GM18507 (cell line): ENCODE measurements around the gene COPS8.

ENCODE experiments used
- DNase-seq: peaks from one replicate; pipeline ENCODE4 v3.0.0; 2011; ENCODE audit warnings: low read depth; ENCODE audit not compliant: insufficient read length; ENCODE audit errors: extremely low spot score
- FAIRE-seq: peaks from 2 replicates; lab custom pipeline; 2011; peaks lifted over from hg19 to GRCh38; lab: Jason Lieb, UNC

COPS8 gene

DNA sequence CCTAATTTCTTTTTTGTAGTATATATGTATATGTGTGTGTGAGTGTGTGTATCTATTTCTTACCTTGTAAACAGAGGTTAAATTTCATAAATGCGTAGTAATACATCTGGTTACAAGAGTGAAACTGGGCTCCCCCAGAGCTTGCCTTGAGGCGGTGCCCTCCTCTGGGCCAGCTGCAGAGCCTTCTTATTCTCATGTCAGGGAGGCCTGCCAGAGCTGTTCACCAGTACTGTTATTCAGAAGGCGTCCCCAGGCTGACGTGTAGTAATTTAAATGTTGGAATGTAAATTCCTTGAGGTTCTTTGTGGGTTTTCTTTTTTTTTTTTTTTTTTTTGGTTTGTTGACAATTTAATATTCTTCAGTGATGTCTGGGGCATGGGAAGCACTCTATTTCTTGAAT lies 11.2 kb downstream of the COPS8 start:
- no peak for FAIRE-seq
- no peak for DNase-seq

DNA sequence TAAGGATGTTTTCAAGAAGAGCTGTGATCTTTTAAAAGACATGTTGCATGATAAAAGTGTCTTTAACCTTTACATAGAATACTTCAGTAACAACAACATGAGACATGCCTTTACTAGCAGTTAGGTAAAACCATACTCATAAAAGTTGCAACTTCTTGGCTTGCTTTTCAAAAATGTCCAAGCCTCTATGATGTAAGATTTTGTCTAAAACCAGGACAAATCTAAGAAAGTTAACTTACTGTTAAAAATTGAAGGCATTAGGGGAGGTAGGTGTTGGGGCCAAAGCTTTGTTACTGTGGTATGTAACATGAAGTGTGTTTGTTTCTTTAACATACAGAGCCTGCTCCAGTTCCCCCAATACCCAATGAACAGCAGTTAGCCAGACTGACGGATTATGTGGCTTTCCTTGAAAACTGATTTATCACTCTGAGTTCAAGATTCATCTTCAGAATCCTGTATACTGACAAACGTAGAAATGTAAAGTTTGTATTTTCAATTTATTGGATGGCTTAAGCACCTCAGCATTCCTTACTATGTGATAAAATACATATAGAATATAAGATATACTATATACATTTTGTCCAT lies 11.7 kb downstream of the COPS8 start:
- DNase-seq (no peak), FAIRE-seq (no peak)

DNA sequence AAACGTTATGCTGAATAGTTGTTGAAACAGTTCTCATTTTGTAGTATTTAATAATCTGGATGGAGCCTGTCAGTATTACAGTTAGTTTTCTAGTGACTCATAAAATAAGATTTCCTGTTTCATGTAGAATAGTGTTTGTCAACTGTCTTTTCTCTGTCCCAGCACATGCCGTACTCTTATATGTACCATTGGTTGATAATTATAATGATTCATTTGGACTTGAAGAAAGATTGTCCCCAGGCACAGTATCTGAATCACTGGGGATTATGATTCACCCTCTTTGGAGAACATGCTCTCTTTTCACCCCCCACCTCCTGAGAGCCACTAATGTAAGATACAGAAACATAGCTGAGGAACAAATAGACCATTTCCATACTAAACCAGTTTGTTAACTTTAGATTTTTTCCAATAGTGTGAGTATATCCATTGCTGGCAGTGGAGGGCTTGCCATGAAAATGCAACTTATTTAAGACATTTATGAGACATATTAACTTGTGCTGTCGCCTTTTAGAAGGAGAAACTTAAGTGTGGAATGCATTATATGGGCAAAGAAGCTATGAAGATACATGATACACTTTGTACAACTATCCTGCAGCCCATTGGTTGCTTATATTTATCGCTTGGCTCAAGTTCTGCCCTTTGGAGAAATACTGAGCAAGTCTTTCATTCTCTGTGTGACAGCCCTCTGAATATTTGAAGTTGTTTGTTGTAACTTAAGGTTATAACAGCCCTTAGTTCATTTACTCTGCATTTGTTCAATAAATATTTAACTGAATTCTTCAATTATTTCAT lies 12.4 kb downstream of the COPS8 start:
- FAIRE-seq (no peak), DNase-seq (no peak)

DNA sequence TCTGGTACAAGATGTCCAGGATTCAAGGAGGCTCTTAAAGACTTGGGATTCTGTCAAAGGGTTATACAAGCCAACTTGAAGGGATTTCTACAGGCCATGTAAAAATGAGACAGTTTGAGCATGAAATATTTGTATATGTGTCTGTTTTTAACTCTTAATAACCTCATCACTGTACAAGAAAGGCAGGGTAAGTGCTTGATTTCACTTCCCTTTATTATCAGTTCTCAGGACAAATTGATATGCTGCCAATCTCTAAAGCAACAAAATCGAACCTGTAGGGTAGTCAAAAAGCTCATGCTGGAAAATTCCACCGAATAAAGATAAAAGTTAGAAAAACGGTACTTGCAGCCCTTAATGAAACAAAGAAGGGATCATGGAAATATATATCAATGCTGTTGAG lies 14.1 kb downstream of the COPS8 start:
- FAIRE-seq: no peak
- DNase-seq: no peak

DNA sequence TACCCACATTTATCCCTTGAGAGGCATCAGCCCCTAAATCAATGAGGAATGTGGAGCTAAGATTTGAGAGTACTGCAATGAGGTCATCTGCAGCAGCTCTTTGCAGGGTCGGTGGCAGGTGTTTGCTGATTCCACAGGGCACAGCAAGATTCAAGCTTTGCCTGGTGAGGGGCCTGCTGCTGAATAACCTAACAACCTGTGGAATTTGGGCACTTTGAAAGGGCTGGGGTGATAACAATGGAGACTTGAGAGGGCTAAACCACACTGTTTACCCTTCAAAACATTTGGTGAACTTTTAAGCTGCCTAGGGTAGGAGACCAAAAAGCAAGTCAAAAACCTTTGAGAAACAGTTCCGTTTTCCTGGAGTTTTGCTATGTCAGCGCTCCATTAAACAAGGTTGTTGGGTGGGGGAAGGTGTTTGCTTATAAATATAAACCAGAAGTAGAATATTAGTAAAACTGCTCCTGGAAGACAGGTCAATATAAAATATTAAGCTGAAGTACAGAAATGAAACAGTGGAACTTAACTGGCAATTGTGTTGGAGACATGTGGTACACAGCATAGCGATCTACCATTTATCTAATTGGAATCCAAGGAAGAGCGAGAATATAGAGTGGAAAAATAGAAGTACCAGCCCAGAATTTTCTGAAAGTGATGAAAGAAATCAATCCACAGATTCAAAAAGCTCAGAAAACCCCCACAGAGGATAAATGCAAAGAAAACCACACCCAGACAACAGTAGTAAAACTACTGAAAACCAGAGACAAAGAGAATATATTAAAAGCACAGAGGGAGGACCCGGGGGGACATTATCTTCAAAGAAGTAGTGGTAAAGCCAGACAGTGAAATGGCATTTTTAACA lies 15.7 kb downstream of the COPS8 start:
- no peak for FAIRE-seq
- no peak for DNase-seq

DNA sequence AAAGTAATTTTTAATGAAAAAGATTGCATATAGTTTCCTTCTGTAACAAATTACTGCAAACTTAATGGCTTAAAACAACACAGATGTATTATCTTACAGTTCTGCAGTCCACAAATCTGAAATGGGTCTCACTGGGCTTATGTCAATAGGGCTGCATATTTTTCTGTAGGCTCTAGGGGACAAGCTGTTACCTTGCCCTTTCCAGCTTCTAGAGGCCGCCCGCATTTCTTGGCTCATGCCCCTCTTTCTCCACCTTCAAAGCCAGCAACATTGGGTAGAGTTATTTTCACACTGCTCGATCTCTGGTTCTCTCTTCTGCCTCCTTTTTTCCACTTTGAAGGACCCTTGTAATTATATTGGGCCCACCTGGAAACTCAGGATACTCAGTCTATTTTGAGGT lies 16.7 kb downstream of the COPS8 start:
- FAIRE-seq: no peak
- no peak for DNase-seq

DNA sequence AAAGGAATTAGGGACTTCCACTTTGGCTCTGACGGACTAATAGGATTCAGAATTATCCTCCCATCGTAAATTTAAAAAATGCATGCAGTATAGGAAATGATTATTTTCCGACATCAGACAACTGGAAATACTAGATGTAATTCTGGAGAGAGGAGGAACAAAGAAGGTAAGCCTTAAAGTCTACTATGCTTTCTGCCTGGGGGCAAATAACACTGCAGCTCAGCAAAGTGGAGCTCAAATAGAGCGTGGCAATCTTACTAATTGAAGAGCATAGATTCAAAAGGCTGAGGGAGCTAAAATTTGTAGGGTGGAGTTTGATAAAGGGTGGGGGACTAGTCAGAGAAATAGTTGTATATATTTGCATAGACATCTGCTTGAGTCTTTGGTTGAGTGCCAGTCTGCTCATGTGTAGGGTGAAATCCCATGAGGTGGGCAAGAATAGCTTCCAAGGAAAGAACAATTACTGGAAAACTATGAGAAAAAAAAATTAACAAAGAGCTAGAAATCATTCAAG lies 23.8 kb downstream of the COPS8 start:
- no peak for FAIRE-seq

DNA sequence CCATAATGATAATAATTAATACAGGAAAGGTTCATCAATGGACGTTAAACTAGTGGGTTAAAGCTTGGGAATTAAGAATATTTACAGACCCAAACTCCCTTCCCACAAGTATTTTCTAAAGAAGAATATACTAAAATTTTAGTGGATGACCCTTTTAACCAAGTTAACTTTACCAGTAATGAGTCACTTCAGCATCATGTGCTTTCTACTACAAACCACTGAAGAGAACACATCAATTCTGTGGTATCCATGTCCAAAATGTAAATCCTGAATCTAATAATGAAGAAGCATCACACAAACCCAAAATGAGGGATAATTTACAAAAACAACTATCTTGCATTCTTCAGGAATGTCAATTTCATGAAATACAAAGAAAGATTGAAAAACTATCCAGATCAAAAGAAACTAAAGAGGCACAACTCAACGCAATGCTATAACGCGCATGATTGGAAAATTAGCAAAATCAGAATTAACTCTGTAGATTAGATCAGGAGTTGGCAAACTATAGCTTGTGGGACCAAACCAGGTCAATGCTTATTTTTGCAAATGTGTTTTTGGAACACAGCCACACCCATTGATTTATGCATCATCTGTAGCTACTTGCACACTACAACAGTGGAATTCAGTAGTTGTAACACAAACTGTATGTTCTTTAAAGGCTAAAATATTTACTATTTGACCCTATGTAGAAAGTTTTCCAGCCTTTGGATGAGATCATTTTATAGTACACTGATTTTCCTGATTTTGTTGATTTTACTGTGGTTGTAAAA lies 27.5 kb downstream of the COPS8 start:
- DNase-seq: no peak
- no peak for FAIRE-seq

More for the DNA sequence above, 23.8 kb downstream of the COPS8 start:
- DNase-seq: no peak

DNA sequence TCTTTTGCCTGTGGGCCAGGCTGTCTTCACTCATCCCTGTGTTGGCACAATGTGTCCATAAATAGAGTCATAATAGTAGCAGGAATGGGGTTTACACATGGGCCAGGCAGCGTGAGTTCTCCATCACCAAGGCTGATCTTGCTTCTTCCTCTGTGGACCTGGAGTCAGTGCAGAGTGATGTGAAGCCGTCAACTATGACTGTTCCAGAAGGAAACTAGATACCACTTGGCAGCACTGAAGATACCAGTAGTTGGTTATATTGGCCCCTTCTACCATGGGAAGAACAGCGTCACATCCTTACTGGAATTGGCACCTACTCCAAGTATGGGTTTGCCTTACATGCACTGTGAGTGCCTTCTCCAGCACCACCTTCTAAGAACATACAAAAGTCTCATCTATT lies 30.2 kb downstream of the COPS8 start:
- FAIRE-seq: no peak
- no peak for DNase-seq

DNA sequence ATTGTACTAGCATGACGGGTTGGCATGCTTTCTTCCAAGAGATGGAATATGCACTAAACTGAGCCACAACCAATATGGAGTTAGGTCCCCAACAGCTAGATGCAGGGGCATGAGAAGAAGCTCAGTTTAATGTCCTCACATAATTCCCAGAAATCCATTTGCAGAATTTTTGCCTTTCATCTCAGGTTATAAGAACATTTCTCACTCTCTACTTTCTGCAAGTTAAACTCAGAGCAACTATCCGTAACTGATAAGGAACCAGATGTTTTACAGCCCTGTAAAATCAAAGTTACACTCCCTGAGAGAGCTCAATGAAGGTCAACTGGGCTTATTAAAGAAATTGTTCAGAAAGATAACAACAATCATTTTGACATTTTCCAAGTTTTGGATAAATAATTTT lies 30.7 kb downstream of the COPS8 start:
- FAIRE-seq: no peak
- no peak for DNase-seq

DNA sequence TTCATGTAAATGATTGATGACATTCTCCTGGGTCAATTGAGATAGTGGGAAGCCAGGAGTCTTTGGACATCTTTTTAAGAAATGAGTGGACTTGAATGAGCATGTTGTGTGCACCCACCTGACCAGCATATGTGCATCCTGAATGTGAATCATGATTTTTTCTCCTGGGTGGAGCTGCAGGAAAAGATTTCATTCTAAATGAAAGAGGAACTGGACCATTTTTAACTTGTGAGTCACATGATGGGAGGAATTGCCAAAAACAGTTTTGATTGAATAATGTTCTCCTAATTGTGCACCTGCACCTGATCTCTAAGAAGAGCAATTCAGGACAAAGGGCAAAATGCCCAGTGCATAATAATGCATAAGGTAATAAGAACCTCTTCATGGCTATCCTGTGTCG lies 32.3 kb downstream of the COPS8 start:
- DNase-seq (no peak), FAIRE-seq (no peak)

DNA sequence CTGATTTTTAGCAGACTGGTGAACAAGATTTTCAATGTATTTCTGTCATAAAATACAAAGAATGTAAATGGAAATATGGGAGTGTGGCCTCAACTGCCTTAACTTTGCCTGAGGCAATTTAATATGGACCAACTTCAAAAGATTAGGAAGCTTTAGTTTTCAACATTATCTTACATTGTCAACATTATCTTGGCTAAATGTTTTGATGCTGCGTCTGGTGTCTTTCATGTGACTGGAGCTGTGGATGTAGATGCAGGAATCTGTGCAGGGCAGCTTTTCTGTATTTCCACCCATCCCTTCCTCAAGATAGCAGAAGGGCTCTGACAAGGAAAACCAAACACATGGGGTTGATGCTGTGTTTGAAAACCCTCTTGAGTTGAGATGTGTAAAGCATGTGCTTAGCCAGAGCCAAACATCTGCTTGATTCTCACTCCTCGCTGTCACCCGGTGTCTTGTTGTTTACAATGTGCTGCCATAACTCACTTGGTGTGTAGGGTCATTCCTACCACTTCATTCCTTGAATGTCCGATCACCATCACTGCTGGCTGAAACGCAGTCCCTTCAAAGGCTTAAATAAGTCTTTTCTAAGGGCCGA lies 33.0 kb downstream of the COPS8 start:
- DNase-seq: no peak
- FAIRE-seq: no peak

DNA sequence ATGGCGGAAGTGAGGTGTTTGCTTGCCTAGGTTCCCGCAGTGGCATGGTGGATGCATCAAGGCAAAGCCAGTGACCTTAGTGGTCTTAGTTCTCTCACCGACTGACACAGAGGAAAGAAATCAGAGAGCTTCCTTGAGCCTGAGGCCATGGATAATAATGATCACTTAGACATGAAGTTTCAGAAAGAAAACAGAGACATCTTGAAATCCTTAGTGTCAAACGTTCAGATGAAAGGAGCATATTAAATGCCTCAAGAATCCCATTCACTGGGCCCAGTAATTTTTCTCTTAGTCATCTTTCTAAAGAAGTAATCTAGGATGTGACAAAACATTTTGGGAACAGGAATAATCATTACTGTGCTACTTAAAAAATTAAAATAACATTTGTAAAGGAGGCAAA lies 35.2 kb downstream of the COPS8 start:
- no peak for FAIRE-seq
- DNase-seq: no peak

DNA sequence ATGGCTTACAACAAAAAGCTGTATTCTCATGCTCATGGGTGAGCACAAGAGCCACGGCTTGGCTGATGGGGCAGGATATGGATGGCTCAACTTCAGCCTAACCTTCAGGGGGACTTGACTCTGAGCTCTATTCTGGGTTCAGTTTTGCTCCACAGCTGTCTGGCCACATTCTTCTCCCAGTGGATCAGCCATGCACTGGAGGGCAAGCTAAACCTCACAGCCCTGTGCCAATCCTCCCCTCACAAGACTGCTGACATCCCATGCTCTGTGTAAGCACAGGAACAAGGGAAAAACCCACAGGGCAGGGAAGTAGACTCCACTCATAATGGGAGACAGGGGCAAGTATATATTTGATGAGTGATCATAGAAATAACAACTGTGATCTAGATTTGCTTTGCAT lies 35.6 kb downstream of the COPS8 start:
- DNase-seq (no peak), FAIRE-seq (no peak)

DNA sequence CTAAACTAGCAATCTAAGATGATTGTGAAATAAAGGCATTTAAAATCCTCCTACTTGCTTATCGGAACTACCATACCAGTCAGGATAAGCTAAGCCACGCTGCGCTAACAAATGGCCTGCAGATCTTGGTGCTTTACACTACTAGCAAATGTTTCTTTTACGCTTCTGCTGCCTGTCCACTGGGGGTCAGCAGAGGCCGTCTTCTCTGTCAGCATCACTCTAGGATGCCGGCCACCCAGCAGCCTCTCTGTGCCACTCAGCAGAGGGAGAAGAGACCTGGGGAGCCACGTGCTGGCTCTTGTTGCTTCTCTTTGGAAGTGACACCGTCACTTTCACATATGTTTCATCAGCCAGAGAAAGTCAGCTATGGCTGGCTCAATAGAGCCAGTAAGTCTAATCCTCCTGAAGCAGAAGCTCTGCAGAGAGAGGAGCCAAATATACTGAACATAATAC lies 36.6 kb downstream of the COPS8 start:
- DNase-seq (peak; percentile 33), FAIRE-seq (peak; percentile 56)

DNA sequence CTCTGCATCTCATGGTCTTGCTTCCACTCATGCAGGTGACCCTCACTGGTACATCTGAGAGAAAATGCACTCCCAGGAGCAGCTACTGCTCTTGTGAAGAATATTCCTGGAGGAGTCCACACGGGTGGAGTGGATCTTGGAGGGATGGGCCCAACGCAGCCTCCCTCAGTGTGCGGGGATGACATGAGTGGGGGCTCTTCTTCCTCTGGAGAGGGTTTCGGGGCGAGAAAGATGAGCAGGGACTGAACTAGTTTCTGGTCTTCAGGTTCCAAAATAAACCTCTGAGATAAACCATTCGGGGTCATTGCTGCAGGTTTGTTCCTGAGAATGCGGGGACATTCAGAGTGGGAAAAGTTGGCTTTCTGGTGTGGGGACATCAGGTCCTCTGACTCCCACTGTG lies 39.1 kb downstream of the COPS8 start:
- FAIRE-seq (no peak), DNase-seq (no peak)

DNA sequence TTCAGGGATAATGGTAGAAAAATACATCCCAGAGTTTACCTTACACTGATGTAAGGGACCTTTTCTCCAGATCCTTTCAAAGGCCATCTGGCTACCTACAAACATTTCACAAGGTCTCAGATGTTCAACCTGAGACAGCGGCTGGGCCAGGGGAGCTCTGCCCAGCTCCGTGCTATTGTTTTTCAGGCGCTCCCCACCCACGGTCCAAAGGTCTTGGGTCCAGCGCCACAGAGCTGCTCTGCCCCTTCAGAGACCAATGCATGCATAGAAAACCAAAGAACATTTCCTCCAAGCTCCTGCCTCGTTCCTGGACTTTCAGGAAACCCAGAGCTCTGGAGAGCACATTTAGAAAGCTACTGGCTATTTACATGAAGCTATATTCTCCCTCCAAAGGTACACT lies 40.3 kb downstream of the COPS8 start:
- DNase-seq (no peak), FAIRE-seq (no peak)

DNA sequence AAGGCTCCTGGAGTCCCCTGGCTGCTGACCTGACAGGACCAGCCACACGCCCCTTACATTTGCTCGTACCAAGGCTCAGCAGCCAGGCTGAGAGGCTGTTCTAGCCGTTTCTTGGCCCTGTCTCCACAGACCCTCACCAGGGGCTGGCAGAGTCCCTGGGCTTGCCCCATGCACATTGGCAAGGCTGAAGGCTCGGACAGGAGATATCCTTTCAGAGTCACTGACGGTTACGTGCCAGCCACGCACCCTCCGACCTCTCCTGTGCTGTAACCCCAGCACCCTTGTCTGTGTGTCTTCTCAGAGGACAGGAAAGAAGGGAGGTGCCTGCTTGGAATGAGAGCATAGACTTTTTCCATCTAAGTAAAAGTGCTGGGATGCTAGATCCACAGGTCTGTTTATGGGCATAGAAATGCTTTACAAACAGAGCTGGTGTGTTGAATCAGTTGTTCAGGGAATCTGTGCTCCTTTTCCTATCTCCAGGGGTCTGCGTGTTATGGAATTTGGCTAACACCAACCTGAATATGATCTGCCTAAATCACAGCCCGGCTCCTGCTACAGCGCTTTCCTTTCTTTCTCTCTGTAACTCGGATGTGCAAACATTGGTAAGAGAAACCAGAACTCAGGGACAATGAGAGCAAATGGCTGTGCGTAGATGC lies 41.0 kb downstream of the COPS8 start:
- no peak for FAIRE-seq
- DNase-seq: no peak
